HG02981 (cell line): ENCODE measurements around the gene MYOM1.

ENCODE experiments used
- ATAC-seq: cut with Tn5 transposase; IDR thresholded peaks from one replicate; pipeline ENCODE4 v1.9.1; 2021; ENCODE audit warnings: mild to moderate bottlenecking, moderate library complexity; ENCODE audit not compliant: unreplicated experiment

MYOM1 gene

GRCh38 chr18:3219631-3220335 is at the start of gene MYOM1:
Gene MYOM1 (minus strand): TSS chr18:3219968. CDS start chr18:3215223, 4,745 bp downstream.
- no peak for ATAC-seq

GRCh38 chr18:3269241-3269913 is 49.6 kb upstream of the MYOM1 start:
- ATAC-seq, result no peak

GRCh38 chr18:3268306-3268705 is 48.5 kb upstream of the MYOM1 start:
- no peak for ATAC-seq

- no peak for ATAC-seq
Measured at GRCh38 chr18:3266062-3266608, 46.4 kb upstream of the MYOM1 start.

- no peak for ATAC-seq
Measured at GRCh38 chr18:3265564-3266033, 45.8 kb upstream of the MYOM1 start.

- no peak for ATAC-seq
Measured at GRCh38 chr18:3264362-3264761, 44.6 kb upstream of the MYOM1 start.

- ATAC-seq, result no peak
Measured at GRCh38 chr18:3263132-3263700, 43.4 kb upstream of the MYOM1 start.

- peak; percentile 39 for ATAC-seq
Measured at GRCh38 chr18:3262234-3263131, 42.7 kb upstream of the MYOM1 start.

- peak; percentile 81 for ATAC-seq
Measured at GRCh38 chr18:3261373-3262233, 41.8 kb upstream of the MYOM1 start, which contains the start of gene MYL12B. Gene MYL12B (plus strand): TSS chr18:3262133. CDS start chr18:3272899, 10,766 bp downstream.

GRCh38 chr18:3260995-3261372 is 41.2 kb upstream of the MYOM1 start:
- no peak for ATAC-seq

- ATAC-seq, result no peak
Measured at GRCh38 chr18:3257627-3258120, 37.9 kb upstream of the MYOM1 start.

GRCh38 chr18:3256693-3257626 is 37.2 kb upstream of the MYOM1 start:
- ATAC-seq, result no peak

GRCh38 chr18:3255611-3256165 is 35.9 kb upstream of the MYOM1 start:
- ATAC-seq, result no peak

- no peak for ATAC-seq
Measured at GRCh38 chr18:3254725-3255124, 35.0 kb upstream of the MYOM1 start.

GRCh38 chr18:3252843-3253242 is 33.1 kb upstream of the MYOM1 start:
- no peak for ATAC-seq

GRCh38 chr18:3251963-3252277 is 32.2 kb upstream of the MYOM1 start:
- ATAC-seq, result no peak

- no peak for ATAC-seq
Measured at GRCh38 chr18:3251249-3251962, 31.6 kb upstream of the MYOM1 start.
